Endodermal cell (in vitro differentiated cells): ENCODE data around the gene PAK1. TPM values are rescaled to one million over a fixed set of nuclear protein-coding genes. Genes with fewer than 3 reads are reported as not detected.

Experiments used
- DNase-seq: peaks from one replicate; pipeline ENCODE4 v3.0.0-alpha.2; 2017
- H3K27ac ChIP-seq: 2 replicates; pipeline ENCODE4 v1.5.1; 2013; ENCODE audit warnings: mild to moderate bottlenecking, low read depth, low read length, moderate library complexity
- H3K27me3 ChIP-seq: 2 replicates; pipeline ENCODE4 v1.6.1; 2013; ENCODE audit warnings: mild to moderate bottlenecking, low read length, moderate library complexity; ENCODE audit not compliant: insufficient read depth, control insufficient read depth, poor library complexity, severe bottlenecking
- H3K36me3 ChIP-seq: 2 replicates; pipeline ENCODE4 v1.7.0; 2013; ENCODE audit warnings: mild to moderate bottlenecking, low read length, moderate library complexity; ENCODE audit not compliant: control insufficient read depth, insufficient read depth
- H3K4me1 ChIP-seq: one replicate; pipeline ENCODE4 v1.7.0; 2013; ENCODE audit warnings: low read length; ENCODE audit not compliant: control insufficient read depth, insufficient read depth
- H3K4me3 ChIP-seq: 2 replicates; pipeline ENCODE4 v1.5.1; 2013; ENCODE audit warnings: mild to moderate bottlenecking, low read length, moderate library complexity
- H3K9ac ChIP-seq: 2 replicates; pipeline ENCODE4 v1.6.1; 2013; ENCODE audit warnings: mild to moderate bottlenecking, low read length, moderate library complexity; ENCODE audit not compliant: poor library complexity, severe bottlenecking; ENCODE audit errors: extremely low read depth
- H3K9me3 ChIP-seq: 2 replicates; pipeline ENCODE4 v1.6.1; 2013; ENCODE audit warnings: mild to moderate bottlenecking, low read length, moderate library complexity; ENCODE audit not compliant: control insufficient read depth
- H3K27ac Mint-ChIP-seq: 2 replicates; pipeline ENCODE4 v1.8.0; 2020; ENCODE audit warnings: mixed read lengths
- H3K27me3 Mint-ChIP-seq: 2 replicates; pipeline ENCODE4 v1.8.0; 2021; ENCODE audit warnings: mild to moderate bottlenecking, mixed read lengths; ENCODE audit not compliant: insufficient read depth
- H3K36me3 Mint-ChIP-seq: 2 replicates; pipeline ENCODE4 v1.8.0; 2020; ENCODE audit warnings: low read depth, mixed read lengths
- H3K4me1 Mint-ChIP-seq: 2 replicates; pipeline ENCODE4 v1.8.0; 2020; ENCODE audit warnings: mixed read lengths
- H3K4me3 Mint-ChIP-seq: 2 replicates; pipeline ENCODE4 v1.8.0; 2020; ENCODE audit warnings: mild to moderate bottlenecking, moderate library complexity, mixed read lengths
- H3K9me3 Mint-ChIP-seq: 2 replicates; pipeline ENCODE4 v1.8.0; 2020; ENCODE audit warnings: mild to moderate bottlenecking, mixed read lengths
- WGBS, 2 experiments: methylation state at CpG; one replicate each; pipeline versions ENCODE4 v1.1.5 to v1.1.7; 2013; ENCODE audit warnings: missing lambda C conversion rate in 2 of 2, mixed read lengths in 1 of 2; ENCODE audit not compliant: insufficient coverage in 1 of 2, insufficient read length in 1 of 2; 5-methylcytosine and 5-hydroxymethylcytosine counted together
- total RNA-seq, 2 donors: library from RNA; stranded (reverse); fragmentation: NEBNext Ultra II Directional in 1 of 2; extraction: Animal tissue kit (Norgen Biotek cat#: 25700) in 1 of 2; gene quantifications; 2 replicates in 1 of 2; 3 replicates in 1 of 2; pipeline ENCODE4 v1.2.1, GENCODE V29; 2021
- TF ChIP-seq, protein P1 (sequence below): fragments of 200-600 bp; sonication (generic); conservative IDR thresholded peaks from 2 replicates; pipeline ENCODE4 v1.5.0; 2021; ENCODE audit warnings: antibody characterized with exemption, mild to moderate bottlenecking

The PAK1 gene
- total RNA-seq, 2 donors from 2014 or later = 91.3 to 94.9 TPM

DNA sequence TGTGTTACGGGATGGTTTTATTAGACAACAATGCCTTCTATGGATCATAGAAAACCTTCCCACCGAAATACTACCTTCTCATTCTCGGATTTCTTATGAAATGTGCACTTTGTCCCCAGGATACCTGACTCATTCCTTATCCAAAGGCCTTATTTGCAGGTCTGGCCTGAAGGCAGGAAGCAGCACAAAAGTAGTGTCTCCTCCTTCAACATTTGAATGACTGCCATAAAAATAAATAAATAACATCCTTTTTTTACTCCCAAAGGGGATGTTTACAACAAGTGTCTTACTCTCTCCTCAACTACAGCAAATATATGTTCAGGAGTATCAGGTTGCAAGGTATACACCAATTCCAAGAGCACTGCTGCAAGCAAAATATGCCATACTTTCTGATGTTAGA lies 41.6 kb upstream of the PAK1 start:
- Mint-ChIP-seq H3K4me1 (no peaks in the 10 kb centered on the region), H3K9me3 (peaks cover 10% of the 10 kb centered on the region), H3K4me3 (no peak overlapping the region), H3K36me3 (peaks cover 2% of the 10 kb centered on the region), H3K27me3 (no peaks in the 10 kb centered on the region), H3K27ac (no peak overlapping the region)
- WGBS, 2 experiments = 87 to 90% methylated on average over 3 of the region's 3 CpGs
- Histone ChIP-seq H3K4me3 (no peak overlapping the region), H3K4me1 (no peaks in the 10 kb centered on the region), H3K27ac (no peak overlapping the region), H3K9me3 (peaks cover 5% of the 10 kb centered on the region), H3K9ac (no peak overlapping the region), H3K27me3 (no peaks in the 10 kb centered on the region), H3K36me3 (no peaks in the 10 kb centered on the region)
- no peak for DNase-seq
- TF ChIP-seq, protein P1, sequence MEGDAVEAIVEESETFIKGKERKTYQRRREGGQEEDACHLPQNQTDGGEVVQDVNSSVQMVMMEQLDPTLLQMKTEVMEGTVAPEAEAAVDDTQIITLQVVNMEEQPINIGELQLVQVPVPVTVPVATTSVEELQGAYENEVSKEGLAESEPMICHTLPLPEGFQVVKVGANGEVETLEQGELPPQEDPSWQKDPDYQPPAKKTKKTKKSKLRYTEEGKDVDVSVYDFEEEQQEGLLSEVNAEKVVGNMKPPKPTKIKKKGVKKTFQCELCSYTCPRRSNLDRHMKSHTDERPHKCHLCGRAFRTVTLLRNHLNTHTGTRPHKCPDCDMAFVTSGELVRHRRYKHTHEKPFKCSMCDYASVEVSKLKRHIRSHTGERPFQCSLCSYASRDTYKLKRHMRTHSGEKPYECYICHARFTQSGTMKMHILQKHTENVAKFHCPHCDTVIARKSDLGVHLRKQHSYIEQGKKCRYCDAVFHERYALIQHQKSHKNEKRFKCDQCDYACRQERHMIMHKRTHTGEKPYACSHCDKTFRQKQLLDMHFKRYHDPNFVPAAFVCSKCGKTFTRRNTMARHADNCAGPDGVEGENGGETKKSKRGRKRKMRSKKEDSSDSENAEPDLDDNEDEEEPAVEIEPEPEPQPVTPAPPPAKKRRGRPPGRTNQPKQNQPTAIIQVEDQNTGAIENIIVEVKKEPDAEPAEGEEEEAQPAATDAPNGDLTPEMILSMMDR = no peak

GRCh38 chr11:77515063-77515462 lies 41.2 kb upstream of the PAK1 start:
- Mint-ChIP-seq H3K4me1 (no peaks in the 10 kb centered on the region), H3K27me3 (no peaks in the 10 kb centered on the region), H3K36me3 (peaks cover 2% of the 10 kb centered on the region), H3K9me3 (peaks cover 11% of the 10 kb centered on the region), H3K27ac (no peak overlapping the region), H3K4me3 (no peak overlapping the region)
- TF ChIP-seq, protein P1 = no peak
- Histone ChIP-seq H3K36me3 (no peaks in the 10 kb centered on the region), H3K4me3 (no peak overlapping the region), H3K9me3 (peaks cover 5% of the 10 kb centered on the region), H3K27ac (no peak overlapping the region), H3K4me1 (no peaks in the 10 kb centered on the region), H3K27me3 (no peaks in the 10 kb centered on the region), H3K9ac (no peak overlapping the region)
- 86 to 96% methylated on average over 3 of the region's 3 CpGs for WGBS, 2 experiments
- DNase-seq = no peak

GRCh38 chr11:77512092-77512491 lies 38.2 kb upstream of the PAK1 start:
- Histone ChIP-seq H3K4me1 (no peaks in the 10 kb centered on the region), H3K27me3 (no peaks in the 10 kb centered on the region), H3K9me3 (peaks cover 2% of the 10 kb centered on the region), H3K4me3 (no peak overlapping the region), H3K27ac (no peak overlapping the region), H3K36me3 (no peaks in the 10 kb centered on the region), H3K9ac (no peak overlapping the region)
- no peaks in the 10 kb centered on the region for H3K4me1 Mint-ChIP-seq
- H3K27ac Mint-ChIP-seq = no peak overlapping the region
- no peaks in the 10 kb centered on the region for H3K36me3 Mint-ChIP-seq
- TF ChIP-seq, protein P1 = no peak
- no peak overlapping the region for H3K4me3 Mint-ChIP-seq
- 83 to 85% methylated on average over 2 of the region's 2 CpGs for WGBS, 2 experiments
- peaks cover 11% of the 10 kb centered on the region for H3K9me3 Mint-ChIP-seq
- no peak for DNase-seq
- peaks cover 2% of the 10 kb centered on the region for H3K27me3 Mint-ChIP-seq
